Sigmoid colon (tissue), 3 donors: ENCODE results near the gene CXCL12.

Experiments
- CTCF ChIP-seq, 4 experiments: fragments of 450-650 bp in 3 of 4; fragments of 200-600 bp in 1 of 4; IDR thresholded peaks; one replicate each; pipeline ENCODE4 v1.5.1; 2016 to 2019; ENCODE audit warnings: antibody characterized with exemption in 4 of 4, mild to moderate bottlenecking in 3 of 4, moderate library complexity in 2 of 4
- POLR2A ChIP-seq, 2 donors: fragments of 450-650 bp; IDR thresholded peaks; one replicate each; pipeline ENCODE4 v1.6.1; 2016; ENCODE audit warnings: antibody characterized with exemption in 2 of 2, mild to moderate bottlenecking in 2 of 2, moderate library complexity in 2 of 2

GRCh38 chr10:44397476-44398225 lies 12.8 kb upstream of the CXCL12 start:
- TF ChIP-seq CTCF (IDR thresholded peaks at IDR 0.05) = no peak
- TF ChIP-seq POLR2A (IDR thresholded peaks at IDR 0.05) = no peak
